SU-DHL-6 (cell line): ENCODE measurements around the gene SHC3.

Experiments
- EZH2phosphoT487 ChIP-seq: fragments of 200-600 bp; sonication (generic), shearing (Covaris generic); conservative IDR thresholded peaks from 2 replicates; pipeline ENCODE4 v1.6.1; 2018; ENCODE audit warnings: mild to moderate bottlenecking, antibody characterized with exemption, low read length, moderate library complexity, mixed read lengths
- TF ChIP-seq, protein P1 (sequence below): fragments of 200-600 bp; sonication (generic); IDR thresholded peaks from one replicate; pipeline ENCODE4 v1.5.1; 2017; ENCODE audit warnings: antibody characterized with exemption, mild to moderate bottlenecking, low read length, moderate library complexity; ENCODE audit not compliant: insufficient read depth, poor library complexity, severe bottlenecking

DNA sequence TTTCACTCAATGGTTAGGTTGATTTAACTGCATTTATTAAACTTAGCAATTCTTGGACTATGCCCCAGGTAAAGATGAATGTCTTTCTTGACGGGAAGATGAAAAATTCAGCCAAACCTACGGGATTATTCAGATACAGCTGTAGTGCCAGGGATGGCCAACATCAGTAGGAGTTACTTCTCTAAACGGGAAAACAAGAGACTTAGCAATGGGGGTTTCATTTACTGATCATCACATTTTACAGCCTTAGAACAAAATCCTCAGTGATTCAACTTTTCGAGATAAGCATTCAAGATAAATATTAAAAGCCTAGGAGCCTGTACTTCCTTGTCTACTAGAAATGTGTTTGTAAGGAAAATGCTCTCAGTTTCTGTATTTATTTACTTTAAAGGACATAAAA lies 141.3 kb downstream of the SHC3 start:
- TF ChIP-seq, protein P1, sequence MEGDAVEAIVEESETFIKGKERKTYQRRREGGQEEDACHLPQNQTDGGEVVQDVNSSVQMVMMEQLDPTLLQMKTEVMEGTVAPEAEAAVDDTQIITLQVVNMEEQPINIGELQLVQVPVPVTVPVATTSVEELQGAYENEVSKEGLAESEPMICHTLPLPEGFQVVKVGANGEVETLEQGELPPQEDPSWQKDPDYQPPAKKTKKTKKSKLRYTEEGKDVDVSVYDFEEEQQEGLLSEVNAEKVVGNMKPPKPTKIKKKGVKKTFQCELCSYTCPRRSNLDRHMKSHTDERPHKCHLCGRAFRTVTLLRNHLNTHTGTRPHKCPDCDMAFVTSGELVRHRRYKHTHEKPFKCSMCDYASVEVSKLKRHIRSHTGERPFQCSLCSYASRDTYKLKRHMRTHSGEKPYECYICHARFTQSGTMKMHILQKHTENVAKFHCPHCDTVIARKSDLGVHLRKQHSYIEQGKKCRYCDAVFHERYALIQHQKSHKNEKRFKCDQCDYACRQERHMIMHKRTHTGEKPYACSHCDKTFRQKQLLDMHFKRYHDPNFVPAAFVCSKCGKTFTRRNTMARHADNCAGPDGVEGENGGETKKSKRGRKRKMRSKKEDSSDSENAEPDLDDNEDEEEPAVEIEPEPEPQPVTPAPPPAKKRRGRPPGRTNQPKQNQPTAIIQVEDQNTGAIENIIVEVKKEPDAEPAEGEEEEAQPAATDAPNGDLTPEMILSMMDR = no peak
- no peak for TF ChIP-seq EZH2phosphoT487
